ENCODE measurements around the gene ARSA.
"Not testable (repeated sequence)": the region's sequence is repeated elsewhere in the genome, so short reads cannot be mapped to it uniquely, and the experiment has no call there.

ARSA gene

DNA sequence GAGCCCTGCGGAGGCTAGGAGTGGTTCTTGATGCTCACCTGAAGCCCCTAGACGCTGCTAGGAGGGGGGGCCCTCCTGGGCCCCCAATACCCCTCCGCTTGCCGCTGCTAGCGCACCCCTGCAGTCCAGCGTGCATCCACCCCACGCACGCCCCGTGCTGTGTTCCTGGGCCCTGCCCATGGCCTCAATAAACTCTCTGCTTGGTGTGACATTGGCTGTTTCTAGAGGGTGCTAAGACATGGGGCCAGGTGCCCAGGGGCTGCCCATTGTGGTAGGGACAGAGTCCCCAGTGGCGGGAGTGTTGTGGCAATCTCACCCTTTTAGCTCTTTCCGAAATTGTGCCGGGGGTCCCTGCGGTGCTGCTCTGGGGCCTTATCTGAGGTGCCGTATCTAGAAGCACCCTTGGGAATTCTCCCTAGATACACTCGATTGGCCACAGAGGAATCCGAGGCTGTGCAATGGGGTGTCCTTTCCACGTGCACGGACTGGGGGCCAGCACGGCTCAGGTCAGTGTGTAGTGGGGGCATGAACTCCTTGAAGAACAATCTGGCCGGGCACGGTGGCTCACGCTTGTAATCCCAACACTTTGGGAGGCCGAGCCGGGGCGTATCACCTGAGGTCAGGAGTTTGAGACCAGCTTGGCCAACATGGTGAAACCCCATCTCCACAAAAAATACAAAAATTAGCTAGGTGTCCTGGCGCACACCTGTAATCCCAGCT lies 16.5 kb downstream of the ARSA start:
- H3K4me3 ChIP-seq (ENCODE audit: low read depth, low read length), result no peak overlapping the region
- in situ Hi-C loops (cut with HindIII; ENCODE audit: low sequenced_read_pairs), result no loop called here
- DNase-seq (ENCODE audit: low read depth), result no peak
- TF ChIP-seq, protein P1, sequence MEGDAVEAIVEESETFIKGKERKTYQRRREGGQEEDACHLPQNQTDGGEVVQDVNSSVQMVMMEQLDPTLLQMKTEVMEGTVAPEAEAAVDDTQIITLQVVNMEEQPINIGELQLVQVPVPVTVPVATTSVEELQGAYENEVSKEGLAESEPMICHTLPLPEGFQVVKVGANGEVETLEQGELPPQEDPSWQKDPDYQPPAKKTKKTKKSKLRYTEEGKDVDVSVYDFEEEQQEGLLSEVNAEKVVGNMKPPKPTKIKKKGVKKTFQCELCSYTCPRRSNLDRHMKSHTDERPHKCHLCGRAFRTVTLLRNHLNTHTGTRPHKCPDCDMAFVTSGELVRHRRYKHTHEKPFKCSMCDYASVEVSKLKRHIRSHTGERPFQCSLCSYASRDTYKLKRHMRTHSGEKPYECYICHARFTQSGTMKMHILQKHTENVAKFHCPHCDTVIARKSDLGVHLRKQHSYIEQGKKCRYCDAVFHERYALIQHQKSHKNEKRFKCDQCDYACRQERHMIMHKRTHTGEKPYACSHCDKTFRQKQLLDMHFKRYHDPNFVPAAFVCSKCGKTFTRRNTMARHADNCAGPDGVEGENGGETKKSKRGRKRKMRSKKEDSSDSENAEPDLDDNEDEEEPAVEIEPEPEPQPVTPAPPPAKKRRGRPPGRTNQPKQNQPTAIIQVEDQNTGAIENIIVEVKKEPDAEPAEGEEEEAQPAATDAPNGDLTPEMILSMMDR (IDR thresholded peaks at IDR 0.05; ENCODE audit: low read depth, low read length, missing control alignments), result no peak

DNA sequence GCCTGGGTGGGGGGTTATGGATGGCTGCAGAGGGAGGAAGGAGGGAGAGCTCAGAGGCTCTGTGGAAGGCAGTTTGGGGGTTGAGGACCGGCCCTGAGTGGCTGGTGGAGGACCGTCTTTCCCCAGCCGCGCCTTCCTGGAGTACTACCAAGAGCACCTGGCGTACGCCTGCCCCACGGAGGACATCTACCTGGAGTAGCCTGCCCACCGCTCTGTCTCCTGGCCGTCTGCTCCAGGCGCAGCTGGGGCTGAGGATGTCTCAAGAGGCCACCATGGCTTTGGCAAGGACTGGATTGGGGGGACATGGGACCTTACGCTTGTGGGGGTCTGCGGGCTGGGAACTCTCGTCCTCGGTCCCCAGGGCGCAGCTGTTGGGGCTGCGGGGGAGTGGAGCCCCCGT lies 17.4 kb downstream of the ARSA start:
- in situ Hi-C loops (cut with HindIII; ENCODE audit: low sequenced_read_pairs), result no loop called here
- H3K4me3 ChIP-seq (ENCODE audit: low read depth, low read length), result no peak overlapping the region
- TF ChIP-seq, protein P1 (IDR thresholded peaks at IDR 0.05; ENCODE audit: low read depth, low read length, missing control alignments), result no peak
- no peak for DNase-seq (ENCODE audit: low read depth)

DNA sequence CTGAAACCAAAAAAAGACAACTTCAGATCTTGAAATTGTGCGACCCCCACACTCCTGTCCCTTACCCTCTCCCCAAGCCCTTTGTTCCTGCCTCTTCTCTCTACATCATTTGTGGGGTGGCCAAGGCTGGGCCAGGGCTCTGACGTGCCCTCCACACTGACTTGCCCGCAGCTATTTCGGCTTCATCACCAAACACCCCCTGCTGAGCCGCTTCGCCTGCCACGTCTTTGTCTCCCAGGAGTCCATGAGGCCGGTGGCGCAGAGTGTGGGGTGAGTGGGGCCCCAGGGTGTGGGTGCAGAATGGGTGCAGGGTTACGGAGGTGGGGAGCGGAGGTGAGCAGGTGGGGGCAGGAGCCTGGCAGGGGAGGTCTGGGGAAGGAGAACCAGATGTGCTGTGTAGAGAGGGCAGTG lies 17.9 kb downstream of the ARSA start:
- no peak overlapping the region for H3K4me3 ChIP-seq (ENCODE audit: low read depth, low read length)
- in situ Hi-C loops (cut with HindIII; ENCODE audit: low sequenced_read_pairs), result no loop called here
- TF ChIP-seq, protein P1 (IDR thresholded peaks at IDR 0.05; ENCODE audit: low read depth, low read length, missing control alignments), result no peak
- no peak for DNase-seq (ENCODE audit: low read depth)

DNA sequence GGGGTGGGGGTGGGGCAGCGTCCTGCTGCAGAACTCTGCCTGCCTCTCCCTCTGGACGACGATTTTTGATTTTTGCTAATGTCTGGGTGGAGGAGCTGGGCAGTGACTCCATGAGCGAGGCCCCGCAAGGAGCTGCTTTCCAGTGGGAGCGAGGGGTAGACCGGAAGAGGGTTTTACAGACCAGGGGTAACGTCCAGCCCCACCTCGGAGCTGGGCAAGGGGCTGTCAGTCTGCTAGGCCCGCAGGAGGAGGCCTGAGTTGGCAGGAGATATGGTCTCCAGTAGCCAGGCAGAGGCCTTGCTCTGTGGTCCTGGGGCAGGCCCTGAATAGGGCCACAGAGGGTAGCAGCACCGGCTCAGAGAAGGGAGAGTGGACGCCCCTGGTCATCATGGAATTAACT lies 18.4 kb downstream of the ARSA start:
- in situ Hi-C loops (cut with HindIII; ENCODE audit: low sequenced_read_pairs), result no loop called here

DNA sequence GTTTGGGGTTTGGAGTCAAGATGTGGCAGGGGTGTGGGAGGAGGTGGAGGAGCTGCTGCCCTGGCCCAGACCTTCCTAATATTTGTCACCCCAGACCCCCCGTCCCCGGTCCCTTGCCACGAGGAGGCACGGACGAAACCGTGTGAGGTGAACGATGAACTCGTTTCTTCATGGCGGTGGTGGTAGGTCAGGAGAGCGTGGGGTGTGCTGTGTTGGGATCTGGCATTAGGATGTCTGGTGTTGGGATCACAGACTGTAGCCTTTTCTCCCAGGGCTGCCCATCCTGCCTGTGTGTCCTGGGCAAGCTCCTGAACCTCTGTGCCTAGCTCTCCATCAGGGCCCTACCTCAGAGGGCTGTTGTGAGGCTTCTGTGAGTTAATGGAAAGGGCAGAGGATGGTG lies 19.0 kb downstream of the ARSA start:
- in situ Hi-C loops (cut with HindIII; ENCODE audit: low sequenced_read_pairs), result no loop called here
- TF ChIP-seq, protein P1 (IDR thresholded peaks at IDR 0.05; ENCODE audit: low read depth, low read length, missing control alignments), result no peak
- DNase-seq (ENCODE audit: low read depth), result no peak
- H3K4me3 ChIP-seq (ENCODE audit: low read depth, low read length), result no peak overlapping the region

More for the DNA sequence above, 18.4 kb downstream of the ARSA start:
- no peak for DNase-seq (ENCODE audit: low read depth)
- TF ChIP-seq, protein P1 (IDR thresholded peaks at IDR 0.05; ENCODE audit: low read depth, low read length, missing control alignments), result no peak
- no peak overlapping the region for H3K4me3 ChIP-seq (ENCODE audit: low read depth, low read length)

DNA sequence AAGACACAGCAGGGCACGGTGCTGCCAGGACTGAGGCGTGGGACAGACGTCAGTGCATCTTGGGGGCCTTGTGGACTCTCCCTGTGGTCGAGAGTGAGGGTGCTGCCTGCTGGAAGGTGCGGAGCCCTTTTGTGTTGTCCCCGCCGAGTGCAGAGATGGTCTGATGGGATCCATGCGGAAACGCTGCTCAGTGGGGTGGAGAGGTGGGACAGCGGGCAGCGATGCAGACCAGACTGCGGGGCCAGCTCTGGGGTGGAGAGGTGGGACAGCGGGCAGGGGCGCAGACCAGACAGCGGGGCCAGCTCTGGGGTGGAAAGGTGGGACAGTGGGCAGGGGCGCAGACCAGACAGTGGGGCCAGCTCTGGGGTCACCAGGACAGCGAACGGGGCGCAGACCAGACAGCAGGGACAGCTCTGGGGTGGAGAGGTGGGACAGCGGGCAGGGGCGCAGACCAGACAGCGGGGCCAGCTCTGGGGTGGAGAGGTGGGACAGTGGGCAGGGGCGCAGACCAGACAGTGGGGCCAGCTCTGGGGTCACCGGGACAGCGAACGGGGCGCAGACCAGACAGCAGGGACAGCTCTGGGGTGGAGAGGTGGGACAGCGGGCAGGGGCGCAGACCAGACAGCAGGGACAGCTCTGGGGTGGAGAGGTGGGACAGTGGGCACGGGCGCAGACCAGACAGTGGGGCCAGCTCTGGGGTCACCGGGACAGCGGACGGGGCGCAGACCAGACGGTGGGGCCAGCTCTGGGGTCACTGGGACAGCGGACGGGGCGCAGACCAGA lies 19.7 kb downstream of the ARSA start:
- H3K4me3 ChIP-seq (ENCODE audit: low read depth, low read length); in situ Hi-C loops (cut with HindIII; ENCODE audit: low sequenced_read_pairs); DNase-seq (ENCODE audit: low read depth): not testable (repeated sequence)

DNA sequence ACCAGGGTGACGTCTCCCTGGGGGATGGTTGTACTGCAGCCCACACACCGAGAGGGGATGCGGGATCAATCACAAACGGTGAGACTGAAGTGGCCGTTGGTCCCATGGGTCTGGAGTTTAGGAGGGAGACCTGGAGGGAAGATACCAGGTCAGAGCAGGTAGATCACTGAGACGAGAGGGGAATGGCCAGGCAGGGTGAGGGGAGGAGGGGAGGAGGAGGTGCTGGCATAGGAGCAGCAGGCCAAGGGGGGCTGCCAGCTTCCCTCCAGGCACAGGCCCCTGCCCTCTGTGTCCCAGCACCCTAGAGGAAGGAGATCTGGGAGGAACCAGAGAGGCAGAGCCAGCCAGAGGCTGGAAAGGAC lies 20.3 kb downstream of the ARSA start:
- no peak overlapping the region for H3K4me3 ChIP-seq (ENCODE audit: low read depth, low read length)
- DNase-seq (ENCODE audit: low read depth), result no peak
- TF ChIP-seq, protein P1 (IDR thresholded peaks at IDR 0.05; ENCODE audit: low read depth, low read length, missing control alignments), result no peak
- in situ Hi-C loops (cut with HindIII; ENCODE audit: low sequenced_read_pairs), result no loop called here

Data from astrocyte of the cerebellum (primary cell).